WERI-Rb-1 (cell line): ENCODE measurements around the gene HRK.

ENCODE experiments used
- DNase-seq: peaks from one replicate; pipeline ENCODE4 v3.0.0-alpha.2; 2020
- H3K27ac ChIP-seq: fragments of 250-450 bp; sonication (Bioruptor Pico); 2 replicates; pipeline ENCODE4 v1.5.1; 2020; ENCODE audit warnings: mild to moderate bottlenecking, moderate library complexity
- H3K27me3 ChIP-seq: fragments of 250-450 bp; sonication (Bioruptor Pico); 2 replicates; pipeline ENCODE4 v1.5.1; 2021; ENCODE audit warnings: mild to moderate bottlenecking, low read depth, moderate library complexity; ENCODE audit not compliant: insufficient read depth, severe bottlenecking
- H3K36me3 ChIP-seq: fragments of 250-450 bp; sonication (Bioruptor Pico); 2 replicates; pipeline ENCODE4 v1.5.1; 2020; ENCODE audit warnings: mild to moderate bottlenecking, moderate library complexity
- H3K4me3 ChIP-seq: 2 replicates; pipeline ENCODE4 v1.5.1; 2011; ENCODE audit warnings: low read depth, mild to moderate bottlenecking, control low read depth, low read length
- H3K9me3 ChIP-seq: fragments of 250-450 bp; sonication (Bioruptor Pico); 2 replicates; pipeline ENCODE4 v1.5.1; 2021; ENCODE audit warnings: mild to moderate bottlenecking, moderate library complexity; ENCODE audit not compliant: severe bottlenecking
- CTCF ChIP-seq: IDR thresholded peaks from 2 replicates; pipeline ENCODE4 v1.5.1; 2011; ENCODE audit warnings: low read depth, mild to moderate bottlenecking, control low read depth, inconsistent platforms, low read length

Gene HRK

GRCh38 chr12:116906285-116906684 is 25.0 kb upstream of the HRK start:
- no peak for TF ChIP-seq CTCF
- no peak for DNase-seq
- Histone ChIP-seq H3K36me3 (no peaks in the 10 kb centered on the region), H3K27me3 (no peaks in the 10 kb centered on the region), H3K27ac (no peak overlapping the region), H3K9me3 (peaks cover 4% of the 10 kb centered on the region), H3K4me3 (no peak overlapping the region)

DNA sequence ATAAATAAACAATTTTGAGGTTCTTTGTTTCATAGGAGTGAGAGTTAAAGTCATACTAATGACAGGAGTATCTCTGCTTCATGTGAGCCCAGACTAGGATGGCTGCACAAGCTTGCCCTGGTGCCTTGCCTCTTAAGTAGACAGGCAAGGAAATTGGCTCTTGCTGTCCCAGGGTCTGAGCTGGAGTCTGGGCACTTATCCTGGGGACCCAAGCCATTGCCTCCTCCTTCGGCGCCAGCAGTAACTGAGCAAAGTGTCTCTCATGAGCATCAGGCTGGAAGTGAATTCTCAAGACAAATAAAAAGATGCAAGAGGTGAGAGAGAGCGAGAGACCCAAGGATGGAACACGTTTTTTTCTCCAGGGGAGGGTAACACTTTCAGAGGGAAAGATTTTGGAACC is 22.6 kb upstream of the HRK start:
- Histone ChIP-seq H3K27ac (no peak overlapping the region), H3K36me3 (no peaks in the 10 kb centered on the region), H3K9me3 (no peaks in the 10 kb centered on the region), H3K27me3 (no peaks in the 10 kb centered on the region), H3K4me3 (no peak overlapping the region)
- TF ChIP-seq CTCF: no peak
- no peak for DNase-seq

DNA sequence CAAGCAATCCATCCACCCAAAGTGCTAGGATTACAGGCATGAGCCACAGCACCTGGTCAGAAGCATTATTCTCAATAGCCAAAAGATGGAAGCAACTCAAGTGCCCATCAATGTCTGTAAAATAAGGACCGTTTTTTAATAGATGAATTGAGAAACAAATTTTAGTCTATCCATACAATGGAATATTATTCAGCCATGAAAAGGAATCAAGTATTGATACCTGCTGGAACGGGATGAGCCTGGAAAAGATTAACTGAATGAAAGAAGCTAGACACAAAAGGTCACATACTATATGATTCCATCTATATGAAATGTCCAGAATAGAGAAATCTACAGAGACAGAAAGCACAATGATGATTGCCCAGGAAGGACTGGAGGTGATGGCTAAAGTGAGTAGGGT is 20.4 kb upstream of the HRK start:
- no peak overlapping the region for H3K27ac ChIP-seq
- no peak for DNase-seq
- H3K36me3 ChIP-seq: no peaks in the 10 kb centered on the region
- H3K9me3 ChIP-seq: no peaks in the 10 kb centered on the region
- no peak overlapping the region for H3K4me3 ChIP-seq
- no peaks in the 10 kb centered on the region for H3K27me3 ChIP-seq
- no peak for TF ChIP-seq CTCF

DNA sequence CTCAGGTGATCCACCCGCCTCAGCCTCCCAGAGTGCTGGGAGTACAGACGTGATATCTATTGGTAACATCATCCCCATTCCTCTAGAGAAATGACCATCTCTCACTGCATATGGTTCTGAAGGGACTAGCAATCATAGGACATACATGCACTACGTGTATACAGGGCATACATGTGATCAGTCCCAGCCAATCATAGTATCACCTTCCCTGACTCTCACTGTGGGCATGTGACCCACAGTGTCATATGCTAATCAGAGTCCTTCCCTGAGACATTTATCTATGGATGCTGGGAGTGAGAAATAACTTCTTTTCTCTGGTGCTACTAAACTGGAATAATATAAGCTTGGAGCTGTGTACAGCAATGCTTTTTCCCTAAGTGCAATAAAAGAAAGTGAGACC is 17.4 kb upstream of the HRK start:
- H3K36me3 ChIP-seq: no peaks in the 10 kb centered on the region
- no peak for TF ChIP-seq CTCF

GRCh38 chr12:116897476-116897875 is 16.2 kb upstream of the HRK start:
- no peak for TF ChIP-seq CTCF
- no peak for DNase-seq
- Histone ChIP-seq H3K9me3 (no peaks in the 10 kb centered on the region), H3K27ac (no peak overlapping the region), H3K27me3 (no peaks in the 10 kb centered on the region), H3K36me3 (no peaks in the 10 kb centered on the region), H3K4me3 (no peak overlapping the region)

More for the DNA sequence above, 17.4 kb upstream of the HRK start:
- H3K27ac ChIP-seq: no peak overlapping the region
- H3K4me3 ChIP-seq: no peak overlapping the region
- DNase-seq: no peak
- H3K27me3 ChIP-seq: no peaks in the 10 kb centered on the region
- no peaks in the 10 kb centered on the region for H3K9me3 ChIP-seq

GRCh38 chr12:116896411-116896924 is 15.2 kb upstream of the HRK start:
- Histone ChIP-seq H3K4me3 (no peak overlapping the region), H3K9me3 (no peaks in the 10 kb centered on the region), H3K27me3 (no peaks in the 10 kb centered on the region), H3K27ac (no peak overlapping the region), H3K36me3 (no peaks in the 10 kb centered on the region)
- no peak for DNase-seq
- TF ChIP-seq CTCF: no peak
